ENCODE results near the gene STAMBPL1.
A peak's percentile ranks its signal among the peaks of the same experiment; 100 is the strongest.
"Not testable (repeated sequence)": the region's sequence is repeated elsewhere in the genome, so short reads cannot be mapped to it uniquely, and the experiment has no call there.

STAMBPL1 gene

GRCh38 chr10:88926566-88927415, 46.7 kb downstream of the STAMBPL1 start:
- DNase-seq: no peak

DNA sequence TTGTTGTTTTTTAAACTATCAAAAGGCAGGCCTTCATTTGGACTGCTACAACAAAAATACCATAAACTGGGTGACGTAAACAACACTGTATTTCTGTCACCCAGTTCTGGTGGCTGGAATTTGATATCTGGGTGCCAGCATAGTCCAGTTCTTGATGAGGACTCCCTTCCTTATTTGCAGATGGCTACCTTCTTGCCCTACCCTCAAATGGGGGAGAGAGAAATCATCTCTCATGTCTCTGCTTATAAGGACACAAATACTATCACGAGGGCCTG, 47.3 kb downstream of the STAMBPL1 start:
- no peak for DNase-seq

DNA sequence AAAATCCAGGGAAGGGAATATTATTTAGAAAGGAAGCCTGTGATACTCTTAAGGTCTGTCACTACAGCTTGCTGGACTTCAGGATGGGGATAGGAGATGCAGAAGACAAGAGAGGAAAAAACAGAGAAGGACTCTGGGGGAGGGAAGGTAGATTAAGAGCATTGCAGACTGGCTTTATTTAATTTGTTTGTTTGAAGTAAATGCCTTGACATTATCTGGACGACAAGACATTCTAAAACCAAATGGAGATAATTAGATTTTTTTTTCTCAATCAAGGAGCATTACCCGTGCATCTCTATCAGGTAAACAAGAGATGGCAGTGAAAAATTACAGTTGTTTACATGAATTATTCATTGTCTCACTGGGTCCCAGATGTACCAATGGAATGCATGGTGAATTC, 48.2 kb downstream of the STAMBPL1 start:
- DNase-seq: no peak

- no peak for DNase-seq
Measured at GRCh38 chr10:88931548-88931947, 51.5 kb downstream of the STAMBPL1 start.

- DNase-seq: not testable (repeated sequence)
Measured at GRCh38 chr10:88932029-88932428, 52.0 kb downstream of the STAMBPL1 start.

DNA sequence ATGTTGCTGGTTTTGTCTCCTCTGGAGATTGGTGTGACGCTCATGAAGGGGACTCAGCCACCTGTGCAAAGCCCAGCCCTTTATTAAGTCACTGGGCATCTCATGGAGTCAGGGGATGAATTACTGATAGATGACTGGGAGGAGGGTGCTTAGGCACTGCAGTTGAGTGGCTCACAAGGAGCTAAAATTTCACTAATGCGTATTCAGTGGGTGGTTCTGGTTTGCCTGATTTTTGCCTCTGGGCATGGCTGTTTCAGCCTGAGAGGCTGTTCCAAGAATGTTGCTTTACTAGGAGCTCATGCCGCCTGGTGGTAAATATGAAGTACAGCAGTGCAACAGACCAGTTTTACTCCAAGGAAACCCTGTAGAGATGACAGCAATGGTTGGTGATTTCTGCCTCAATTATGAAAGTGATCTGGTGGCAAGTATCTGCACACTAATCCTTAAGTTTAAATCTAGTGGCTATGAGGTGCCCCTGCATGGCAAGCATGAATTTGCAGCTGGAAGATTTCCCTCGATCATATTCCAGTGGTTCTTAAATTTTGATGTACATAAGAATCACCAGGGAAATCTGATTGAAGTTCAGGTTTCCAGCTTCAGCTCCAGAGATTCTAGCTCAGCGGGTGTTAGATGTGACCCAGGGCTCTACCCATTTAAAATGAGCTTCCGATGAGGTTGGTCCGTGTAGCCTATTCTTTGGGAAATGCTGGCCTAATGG, 52.7 kb downstream of the STAMBPL1 start:
- DNase-seq: peak; percentile 76

- DNase-seq: no peak
Measured at GRCh38 chr10:88933564-88933963, 53.5 kb downstream of the STAMBPL1 start.

- peak; percentile 76 for DNase-seq
Measured at GRCh38 chr10:88934900-88935672, 55.0 kb downstream of the STAMBPL1 start.

GRCh38 chr10:88936656-88937055, 56.6 kb downstream of the STAMBPL1 start:
- no peak for DNase-seq

- DNase-seq: no peak
Measured at GRCh38 chr10:88938039-88938438, 58.0 kb downstream of the STAMBPL1 start.

- DNase-seq: no peak
Measured at GRCh38 chr10:88938938-88939337, 58.9 kb downstream of the STAMBPL1 start.

GRCh38 chr10:88941026-88941425, 61.0 kb downstream of the STAMBPL1 start:
- DNase-seq: no peak

DNA sequence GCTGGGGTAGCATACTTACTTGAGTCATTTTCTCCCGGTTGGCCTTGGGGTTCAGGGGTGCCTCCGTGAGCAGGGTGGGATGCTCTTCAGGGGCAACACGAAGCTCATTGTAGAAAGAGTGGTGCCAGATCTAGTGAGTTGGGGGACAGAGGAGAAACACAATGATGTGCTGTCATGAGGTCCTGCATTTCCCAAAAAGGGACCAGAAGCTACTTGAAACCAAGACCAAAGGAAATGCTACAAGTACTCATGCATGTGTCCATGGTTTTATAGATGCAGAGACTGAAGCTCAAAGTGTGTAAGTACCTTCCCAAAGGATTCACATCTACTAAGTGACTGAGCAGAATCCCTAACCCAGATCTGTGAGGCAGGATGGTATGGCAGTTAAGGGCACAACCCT, 63.7 kb downstream of the STAMBPL1 start:
- DNase-seq: no peak

- DNase-seq: no peak
Measured at GRCh38 chr10:88944813-88945212, 64.8 kb downstream of the STAMBPL1 start.

- no peak for DNase-seq
Measured at GRCh38 chr10:88946200-88946599, 66.2 kb downstream of the STAMBPL1 start.

DNA sequence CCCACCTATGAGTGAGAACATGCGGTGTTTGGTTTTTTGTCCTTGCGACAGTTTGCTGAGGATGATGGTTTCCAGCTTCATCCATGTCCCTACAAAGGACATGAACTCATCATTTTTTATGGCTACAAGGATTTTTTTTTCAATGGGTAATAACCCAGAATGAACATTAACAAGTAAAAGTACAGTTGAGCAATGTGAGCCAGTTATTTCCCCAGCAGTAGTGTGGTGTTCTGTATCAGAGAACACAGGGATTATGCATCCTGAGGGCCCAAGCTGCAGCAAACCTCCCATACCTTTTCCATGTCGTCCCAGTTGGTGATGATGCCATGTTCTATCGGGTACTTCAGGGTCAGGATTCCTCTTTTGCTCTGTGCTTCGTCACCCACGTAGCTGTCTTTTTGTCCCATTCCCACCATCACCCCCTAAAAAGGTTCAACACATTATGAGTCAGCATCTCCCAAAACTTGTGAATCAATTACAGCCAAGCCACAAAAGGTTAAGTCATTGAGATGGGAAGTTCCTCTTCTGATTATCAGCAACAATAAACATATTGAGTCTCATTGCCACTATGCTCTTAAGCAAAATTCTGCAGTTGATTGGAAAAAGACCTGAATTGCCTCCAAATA, 67.0 kb downstream of the STAMBPL1 start:
- no peak for DNase-seq

- no peak for DNase-seq
Measured at GRCh38 chr10:88949051-88949450, 69.0 kb downstream of the STAMBPL1 start.

GRCh38 chr10:88949912-88950837, 70.1 kb downstream of the STAMBPL1 start:
- no peak for DNase-seq

- no peak for DNase-seq
Measured at GRCh38 chr10:88952647-88953111, 72.6 kb downstream of the STAMBPL1 start, which contains the start of gene ACTA2. Gene ACTA2 (minus strand): TSS chr10:88952773. CDS start chr10:88948930, 3,843 bp downstream.

- DNase-seq: no peak
Measured at GRCh38 chr10:88953662-88954061, 73.6 kb downstream of the STAMBPL1 start.

DNA sequence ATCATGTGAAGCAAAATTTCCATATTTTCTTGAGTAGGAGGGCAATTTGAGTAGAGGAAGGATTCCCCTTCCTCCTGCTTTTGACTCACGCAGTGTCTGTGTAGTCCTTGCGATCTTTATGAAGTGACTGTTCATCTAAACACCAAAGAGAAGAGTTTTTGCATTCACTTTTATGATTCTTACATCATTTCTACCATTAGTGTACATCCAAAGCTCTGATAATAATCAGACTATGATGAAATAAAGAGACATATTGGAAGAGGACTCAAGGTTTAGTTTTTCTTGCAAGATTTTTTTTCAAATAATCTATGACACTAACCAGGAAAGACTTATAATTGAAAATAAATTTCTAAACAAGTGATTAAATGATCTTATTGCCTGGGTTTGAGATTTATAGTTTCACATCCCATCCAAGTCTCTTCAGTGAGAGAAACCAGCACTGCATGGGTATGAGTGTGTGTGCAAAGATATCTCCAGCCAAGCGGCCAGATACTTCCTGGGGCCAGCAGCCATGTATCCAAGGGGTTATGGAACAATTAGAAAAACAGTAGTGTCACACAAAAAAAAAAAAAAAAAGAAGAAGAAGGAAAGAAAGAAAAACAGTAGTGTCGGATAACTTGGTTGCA, 74.5 kb downstream of the STAMBPL1 start:
- DNase-seq: no peak
